PC-9 (cell line): ENCODE data around the gene TGFBR2. TPM values are rescaled to one million over a fixed set of nuclear protein-coding genes. Genes with fewer than 3 reads are reported as not detected.

ENCODE experiments used
- BruUV-seq: library from RNA; stranded (reverse); fragments of 400-500 nt; replicated peaks from 2 replicates; lab custom pipeline; 2021; lab: Mats Ljungman, UMichigan
- CTCF ChIA-PET: fragments of 300-600 bp; sonication (Branson Sonifier 250); formaldehyde crosslinking; loops from one replicate; lab custom pipeline; 2022; ENCODE audit warnings: antibody characterized with exemption; lab: Charles Lee
- POLR2A ChIA-PET: fragments of 300-600 bp; sonication (Branson Sonifier 250); formaldehyde crosslinking; loops from one replicate; lab custom pipeline; 2022; ENCODE audit warnings: antibody characterized with exemption; ENCODE audit not compliant: unreplicated experiment; lab: Charles Lee
- DNase-seq, 2 experiments: peaks; one replicate each; pipeline versions ENCODE4 v3.0.0 to v3.0.0-alpha.2; 2015 to 2022; ENCODE audit warnings: mixed read lengths in 1 of 2
- H2AFZ ChIP-seq: fragments of 200-600 bp; sonication (generic); 2 replicates; pipeline ENCODE4 v1.8.1; 2017; ENCODE audit warnings: antibody characterized with exemption
- H3F3A ChIP-seq: fragments of 200-600 bp; sonication (generic); 2 replicates; pipeline ENCODE4 v1.8.1; 2017; ENCODE audit warnings: antibody characterized with exemption, mild to moderate bottlenecking, low read depth; ENCODE audit not compliant: insufficient read depth
- H3K27ac ChIP-seq: fragments of 200-600 bp; sonication (generic); 2 replicates; pipeline ENCODE4 v1.6.1; 2016; ENCODE audit warnings: mixed run types
- H3K27me3 ChIP-seq: fragments of 200-600 bp; sonication (generic); 2 replicates; pipeline ENCODE4 v1.6.1; 2016; ENCODE audit warnings: low read depth, mixed run types; ENCODE audit not compliant: insufficient read depth
- H3K36me3 ChIP-seq: fragments of 200-600 bp; sonication (generic); 2 replicates; pipeline ENCODE4 v1.6.1; 2016; ENCODE audit warnings: low read depth, mixed run types
- H3K4me1 ChIP-seq: fragments of 200-600 bp; sonication (generic); replicated peaks from 2 replicates; pipeline ENCODE4 v1.6.1; 2016; ENCODE audit warnings: mixed run types; ENCODE audit not compliant: insufficient read depth
- H3K4me2 ChIP-seq: fragments of 200-600 bp; sonication (generic); 2 replicates; pipeline ENCODE4 v1.6.1; 2017; ENCODE audit warnings: mixed run types
- H3K4me3 ChIP-seq: fragments of 200-600 bp; sonication (generic); 2 replicates; pipeline ENCODE4 v1.6.1; 2016; ENCODE audit warnings: mixed run types
- H3K79me2 ChIP-seq: fragments of 200-600 bp; sonication (generic); 2 replicates; pipeline ENCODE4 v1.6.1; 2017; ENCODE audit warnings: low read depth, mixed run types
- H3K9me2 ChIP-seq: fragments of 200-600 bp; sonication (generic); 2 replicates; pipeline ENCODE4 v1.8.1; 2017; ENCODE audit warnings: mild to moderate bottlenecking; ENCODE audit not compliant: insufficient read depth
- H3K9me3 ChIP-seq: fragments of 200-600 bp; sonication (generic); 2 replicates; pipeline ENCODE4 v1.8.1; 2016; ENCODE audit warnings: low read depth; ENCODE audit not compliant: insufficient read depth
- H4K20me1 ChIP-seq: fragments of 200-600 bp; sonication (generic); 2 replicates; pipeline ENCODE4 v1.8.1; 2017; ENCODE audit not compliant: insufficient read depth
- CTCF ChIP-seq: fragments of 200-600 bp; sonication (generic); conservative IDR thresholded peaks from 2 replicates; pipeline ENCODE4 v1.6.1; 2017; ENCODE audit warnings: mixed run types, antibody characterized with exemption, mild to moderate bottlenecking, moderate library complexity
- EZH2 ChIP-seq: fragments of 200-600 bp; sonication (generic); IDR thresholded peaks from 2 replicates; pipeline ENCODE4 v1.8.0; 2017; ENCODE audit warnings: antibody characterized with exemption, low read depth
- intact Hi-C: fragments of 100-400 bp; cut with micrococcal nuclease; formaldehyde crosslinking; loops from one replicate; pipeline ENCODE4 v1.10.0; 2022; ENCODE audit not compliant: unreplicated experiment
- total RNA-seq: library from RNA; stranded (reverse); gene quantifications from 2 replicates; pipeline ENCODE4 v1.2.3, GENCODE V29; 2021

TGFBR2 gene
- total RNA-seq, 1 experiment from 2014 or later = 33.6 TPM

GRCh38 chr3:30578479-30578878 lies 27.9 kb upstream of the TGFBR2 start:
- no peak overlapping the region for H3K27ac ChIP-seq
- no peaks in the 10 kb centered on the region for H3K9me2 ChIP-seq
- no peaks in the 10 kb centered on the region for H3K36me3 ChIP-seq
- no peaks in the 10 kb centered on the region for H3F3A ChIP-seq
- no peak for TF ChIP-seq CTCF
- no peak for TF ChIP-seq EZH2
- DNase-seq = peak in 1 of 2 experiments; percentile 45
- BruUV-seq = no TSS peak
- intact Hi-C loops = no loop called here
- H3K4me1 ChIP-seq = no peaks in the 10 kb centered on the region
- no peaks in the 10 kb centered on the region for H4K20me1 ChIP-seq
- ChIA-PET POLR2A (no interaction called here), CTCF (no interaction called here)
- H3K9me3 ChIP-seq = no peaks in the 10 kb centered on the region
- no peak overlapping the region for H3K4me3 ChIP-seq
- H3K4me2 ChIP-seq = no peak overlapping the region
- no peaks in the 10 kb centered on the region for H3K79me2 ChIP-seq
- H3K27me3 ChIP-seq = no peaks in the 10 kb centered on the region
- no peak overlapping the region for H2AFZ ChIP-seq

GRCh38 chr3:30578986-30579579 lies 27.3 kb upstream of the TGFBR2 start:
- no peak overlapping the region for H3K27ac ChIP-seq

GRCh38 chr3:30581067-30581585 lies 25.3 kb upstream of the TGFBR2 start:
- no peaks in the 10 kb centered on the region for H4K20me1 ChIP-seq
- H3K9me2 ChIP-seq = no peaks in the 10 kb centered on the region
- no peak overlapping the region for H3K4me2 ChIP-seq
- H3K27ac ChIP-seq = no peak overlapping the region
- H2AFZ ChIP-seq = no peak overlapping the region
- intact Hi-C loops = no loop called here
- H3K4me3 ChIP-seq = no peak overlapping the region
- TF ChIP-seq CTCF (no peak), EZH2 (no peak)
- DNase-seq = no peak
- no peaks in the 10 kb centered on the region for H3K27me3 ChIP-seq
- no peaks in the 10 kb centered on the region for H3F3A ChIP-seq
- H3K36me3 ChIP-seq = no peaks in the 10 kb centered on the region
- no TSS peak for BruUV-seq
- ChIA-PET POLR2A (interaction anchor here (0.6 kb wide), 1 partner anchor 43 kb away, joined by 7 read pairs; no protein-coding TSS in a partner anchor), CTCF (no interaction called here)
- no peaks in the 10 kb centered on the region for H3K9me3 ChIP-seq
- H3K79me2 ChIP-seq = no peaks in the 10 kb centered on the region
- H3K4me1 ChIP-seq = no peaks in the 10 kb centered on the region

More at GRCh38 chr3:30578986-30579579, 27.3 kb upstream of the TGFBR2 start:
- Histone ChIP-seq H3K9me3 (no peaks in the 10 kb centered on the region), H3K4me1 (no peaks in the 10 kb centered on the region), H3K27me3 (no peaks in the 10 kb centered on the region), H3K9me2 (no peaks in the 10 kb centered on the region), H3K4me2 (no peak overlapping the region), H3K79me2 (no peaks in the 10 kb centered on the region), H3F3A (no peaks in the 10 kb centered on the region), H3K36me3 (no peaks in the 10 kb centered on the region), H3K4me3 (no peak overlapping the region), H4K20me1 (no peaks in the 10 kb centered on the region), H2AFZ (no peak overlapping the region)
- ChIA-PET POLR2A (no interaction called here), CTCF (no interaction called here)
- no TSS peak for BruUV-seq
- no peak for TF ChIP-seq CTCF
- no peak for TF ChIP-seq EZH2
- intact Hi-C loops = no loop called here
- no peak for DNase-seq
